ENCODE measurements around the gene KMT2B. TPM values are rescaled to one million over a fixed set of nuclear protein-coding genes. Genes with fewer than 3 reads are reported as not detected.

The KMT2B gene
- total RNA-seq, 4 donors from 2014 or later, result 7.3 to 26.6 (median 15.1) TPM

GRCh38 chr19:35741203-35741515 lies 23.4 kb downstream of the KMT2B start:
- TF ChIP-seq, protein P1, sequence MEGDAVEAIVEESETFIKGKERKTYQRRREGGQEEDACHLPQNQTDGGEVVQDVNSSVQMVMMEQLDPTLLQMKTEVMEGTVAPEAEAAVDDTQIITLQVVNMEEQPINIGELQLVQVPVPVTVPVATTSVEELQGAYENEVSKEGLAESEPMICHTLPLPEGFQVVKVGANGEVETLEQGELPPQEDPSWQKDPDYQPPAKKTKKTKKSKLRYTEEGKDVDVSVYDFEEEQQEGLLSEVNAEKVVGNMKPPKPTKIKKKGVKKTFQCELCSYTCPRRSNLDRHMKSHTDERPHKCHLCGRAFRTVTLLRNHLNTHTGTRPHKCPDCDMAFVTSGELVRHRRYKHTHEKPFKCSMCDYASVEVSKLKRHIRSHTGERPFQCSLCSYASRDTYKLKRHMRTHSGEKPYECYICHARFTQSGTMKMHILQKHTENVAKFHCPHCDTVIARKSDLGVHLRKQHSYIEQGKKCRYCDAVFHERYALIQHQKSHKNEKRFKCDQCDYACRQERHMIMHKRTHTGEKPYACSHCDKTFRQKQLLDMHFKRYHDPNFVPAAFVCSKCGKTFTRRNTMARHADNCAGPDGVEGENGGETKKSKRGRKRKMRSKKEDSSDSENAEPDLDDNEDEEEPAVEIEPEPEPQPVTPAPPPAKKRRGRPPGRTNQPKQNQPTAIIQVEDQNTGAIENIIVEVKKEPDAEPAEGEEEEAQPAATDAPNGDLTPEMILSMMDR (IDR thresholded peaks at IDR 0.05; ENCODE audit: low read depth), result no peak

GRCh38 chr19:35742121-35742724 lies 24.4 kb downstream of the KMT2B start, which contains the start of gene IGFLR1:
IGFLR1 (minus strand) TSS chr19:35742452; CDS start chr19:35741180, 1,272 bp downstream.
- TF ChIP-seq, protein P1 (IDR thresholded peaks at IDR 0.05; ENCODE audit: low read depth), result no peak

GRCh38 chr19:35743640-35744429 lies 26.0 kb downstream of the KMT2B start:
- TF ChIP-seq, protein P1 (IDR thresholded peaks at IDR 0.05; ENCODE audit: low read depth), result no peak

GRCh38 chr19:35744430-35745327 lies 26.9 kb downstream of the KMT2B start:
- TF ChIP-seq, protein P1 (IDR thresholded peaks at IDR 0.05; ENCODE audit: low read depth), result no peak

- TF ChIP-seq, protein P1 (IDR thresholded peaks at IDR 0.05; ENCODE audit: low read depth), result no peak
Measured at GRCh38 chr19:35745328-35746086, 27.7 kb downstream of the KMT2B start, which contains the start of the genes PSENEN and U2AF1L4. PSENEN (plus strand) TSS chr19:35745651; CDS start chr19:35745931, 280 bp downstream. U2AF1L4 (minus strand) TSS chr19:35745418; CDS start chr19:35745391, 27 bp downstream.

DNA sequence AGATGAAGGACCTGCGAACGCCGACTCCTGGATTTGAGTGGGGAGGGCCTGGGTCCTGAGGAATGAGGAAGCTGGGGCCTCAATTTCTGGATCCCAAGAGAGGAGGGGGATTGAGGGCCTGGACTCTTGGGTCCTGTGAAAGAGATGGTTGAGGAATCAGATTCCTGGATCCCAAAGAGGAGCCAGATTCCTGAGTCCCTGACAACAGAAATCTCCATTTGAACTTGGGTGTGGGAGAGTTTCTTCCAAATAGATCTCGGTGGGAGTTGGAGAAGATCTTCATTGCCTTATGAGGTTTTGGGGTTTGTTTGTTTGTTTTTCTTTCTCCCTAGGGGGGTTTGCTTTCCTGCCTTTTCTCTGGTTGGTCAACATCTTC lies 28.3 kb downstream of the KMT2B start:
- TF ChIP-seq, protein P1 (IDR thresholded peaks at IDR 0.05; ENCODE audit: low read depth), result no peak

All from subcutaneous adipose tissue (tissue), 4 donors.